Measurements from ENCODE around the gene BCLAF3.

The BCLAF3 gene

GRCh38 chrX:19964017-19964710 is 26.7 kb downstream of the BCLAF3 start:
- no peak for DNase-seq

- DNase-seq: no peak
These were observed 29.9 kb downstream of the BCLAF3 start for GRCh38 chrX:19960913-19961312.

GRCh38 chrX:19958552-19959486 is 32.0 kb downstream of the BCLAF3 start:
- DNase-seq: no peak

GRCh38 chrX:19956923-19957322 is 33.9 kb downstream of the BCLAF3 start:
- no peak for DNase-seq

GRCh38 chrX:19956306-19956705 is 34.6 kb downstream of the BCLAF3 start:
- no peak for DNase-seq

- no peak for DNase-seq
These were observed 35.6 kb downstream of the BCLAF3 start for GRCh38 chrX:19955306-19955705.

- no peak for DNase-seq
These were observed 36.3 kb downstream of the BCLAF3 start for GRCh38 chrX:19954335-19955096.

GRCh38 chrX:19953145-19953544 is 37.7 kb downstream of the BCLAF3 start:
- no peak for DNase-seq

GRCh38 chrX:19949340-19949739 is 41.5 kb downstream of the BCLAF3 start:
- no peak for DNase-seq

- DNase-seq: no peak
These were observed 43.2 kb downstream of the BCLAF3 start for GRCh38 chrX:19947612-19948011.
